NCI-H2029 (cell line): ENCODE measurements around the gene TRIM51.
"Not testable (repeated sequence)": the region's sequence is repeated elsewhere in the genome, so short reads cannot be mapped to it uniquely, and the experiment has no call there.

ENCODE experiments used
- DNase-seq: peaks from one replicate; lab custom pipeline; 2025; lab: John Stamatoyannopoulos, UW

The TRIM51 gene

GRCh38 chr11:55882997-55883396 lies at the start of gene TRIM51:
TRIM51 (plus strand) TSS chr11:55883297; CDS start chr11:55885429, 2,132 bp downstream.
- not testable (repeated sequence) for DNase-seq

GRCh38 chr11:55838452-55838851 lies 44.6 kb upstream of the TRIM51 start, which contains the start of gene OR5D16:
OR5D16 (plus strand) TSS chr11:55838752; CDS start chr11:55838752, 0 bp downstream.
- DNase-seq = no peak

- DNase-seq = no peak
Measured at GRCh38 chr11:55847453-55847852, 35.6 kb upstream of the TRIM51 start.

GRCh38 chr11:55849037-55849436 lies 34.1 kb upstream of the TRIM51 start:
- DNase-seq = no peak

GRCh38 chr11:55852141-55852540 lies 31.0 kb upstream of the TRIM51 start:
- no peak for DNase-seq

GRCh38 chr11:55854704-55855103 lies 28.4 kb upstream of the TRIM51 start:
- DNase-seq = no peak

- not testable (repeated sequence) for DNase-seq
Measured at GRCh38 chr11:55867354-55867753, 15.7 kb upstream of the TRIM51 start.

GRCh38 chr11:55872731-55873130 lies 10.4 kb upstream of the TRIM51 start:
- not testable (repeated sequence) for DNase-seq

- DNase-seq = not testable (repeated sequence)
Measured at GRCh38 chr11:55873146-55873545, 10.0 kb upstream of the TRIM51 start.

- not testable (repeated sequence) for DNase-seq
Measured at GRCh38 chr11:55884995-55885394, 1.9 kb downstream of the TRIM51 start.

- not testable (repeated sequence) for DNase-seq
Measured at GRCh38 chr11:55885481-55885880, 2.4 kb downstream of the TRIM51 start.

- no peak for DNase-seq
Measured at GRCh38 chr11:55895216-55895615, 12.1 kb downstream of the TRIM51 start.

GRCh38 chr11:55902308-55902707 lies 19.2 kb downstream of the TRIM51 start:
- no peak for DNase-seq

- no peak for DNase-seq
Measured at GRCh38 chr11:55914482-55914881, 31.4 kb downstream of the TRIM51 start, which contains the start of gene OR5W2. OR5W2 (minus strand) TSS chr11:55914582; CDS start chr11:55914582, 0 bp downstream.

- no peak for DNase-seq
Measured at GRCh38 chr11:55920537-55920936, 37.4 kb downstream of the TRIM51 start.

- no peak for DNase-seq
Measured at GRCh38 chr11:55936300-55936699, 53.2 kb downstream of the TRIM51 start, which contains the start of gene OR5I1. OR5I1 (minus strand) TSS chr11:55936400; CDS start chr11:55936400, 0 bp downstream.
